Tibial nerve (tissue), 4 donors: Measurements from ENCODE around the gene PODXL. TPM values are rescaled to one million over a fixed set of nuclear protein-coding genes. Genes with fewer than 3 reads are reported as not detected.

Experiments
- DNase-seq, 2 donors: peaks; one replicate each; pipeline ENCODE4 v3.0.0-alpha.2; 2019; ENCODE audit warnings: low spot score in 2 of 2
- H3K27ac ChIP-seq, 4 donors: fragments of 200-600 bp; sonication (generic) in 3 of 4; one replicate each; pipeline ENCODE4 v1.5.1; 2017 to 2019; ENCODE audit warnings: mild to moderate bottlenecking in 1 of 4
- H3K27me3 ChIP-seq, 2 donors: fragments of 200-600 bp; sonication (generic) in 1 of 2; one replicate each; pipeline versions ENCODE4 v1.5.1 to v1.6.0; 2017 to 2019
- H3K36me3 ChIP-seq, 3 donors: fragments of 200-600 bp; sonication (generic); one replicate each; pipeline ENCODE4 v1.5.1; 2018 to 2019
- H3K4me1 ChIP-seq, 4 donors: fragments of 200-600 bp; sonication (generic) in 3 of 4; one replicate each; pipeline ENCODE4 v1.5.1; 2017 to 2019
- H3K4me3 ChIP-seq, 4 donors: fragments of 200-600 bp; sonication (generic) in 3 of 4; one replicate each; pipeline ENCODE4 v1.5.1; 2017 to 2019; ENCODE audit warnings: mild to moderate bottlenecking in 1 of 4, moderate library complexity in 1 of 4
- H3K9me3 ChIP-seq, 4 donors: fragments of 200-600 bp; sonication (generic) in 3 of 4; one replicate each; pipeline ENCODE4 v1.5.1; 2017 to 2019
- CTCF ChIP-seq, 5 experiments: fragments of 200-600 bp in 3 of 5; fragments of 450-650 bp in 2 of 5; sonication (generic) in 3 of 5; IDR thresholded peaks; one replicate each; pipeline ENCODE4 v1.5.1; 2016 to 2019; ENCODE audit warnings: antibody characterized with exemption in 5 of 5, mild to moderate bottlenecking in 3 of 5, moderate library complexity in 2 of 5
- EP300 ChIP-seq, 2 donors: sonication (generic); formaldehyde crosslinking; IDR thresholded peaks; one replicate each; pipeline ENCODE4 v1.6.1; 2017; ENCODE audit warnings: antibody characterized with exemption in 2 of 2, mild to moderate bottlenecking in 1 of 2
- POLR2A ChIP-seq, 2 donors: fragments of 450-650 bp; IDR thresholded peaks; one replicate each; pipeline ENCODE4 v1.6.1; 2017; ENCODE audit warnings: antibody characterized with exemption in 2 of 2, mild to moderate bottlenecking in 2 of 2, moderate library complexity in 2 of 2
- WGBS, 2 donors: methylation state at CpG; one replicate each; pipeline ENCODE4 v1.1.5; 2018; 5-methylcytosine and 5-hydroxymethylcytosine counted together
- total RNA-seq, 4 donors: library from RNA; depleted of rRNA; stranded (reverse); fragments of >200 nt; gene quantifications; one replicate each; pipeline ENCODE4 v1.1.0, GENCODE V29; 2016

Gene PODXL
- total RNA-seq, 4 donors from 2014 or later, result 12.1 to 40.8 (median 34.3) TPM

GRCh38 chr7:131495669-131496498 lies 60.5 kb downstream of the PODXL start:
- 80 to 91% methylated on average over 7 of the region's 7 CpGs for whole genome bisulfite sequencing, 2 donors

GRCh38 chr7:131494182-131494581 lies 62.2 kb downstream of the PODXL start:
- H3K9me3 ChIP-seq, result no peaks in the 10 kb centered on the region
- H3K27me3 ChIP-seq, result no peaks in the 10 kb centered on the region
- H3K4me1 ChIP-seq, result peaks cover 0 to 24% (median 6%) of the 10 kb centered on the region in 4 donors
- no peak overlapping the region for H3K4me3 ChIP-seq
- no peak overlapping the region for H3K27ac ChIP-seq
- TF ChIP-seq POLR2A (IDR thresholded peaks at IDR 0.05) (no peak), EP300 (IDR thresholded peaks at IDR 0.05) (no peak), CTCF (IDR thresholded peaks at IDR 0.05) (no peak)
- H3K36me3 ChIP-seq, result peaks cover 0 to 26% (median 0%) of the 10 kb centered on the region in 3 donors
- WGBS, 2 donors, result 89 to 94% methylated on average over 2 of the region's 2 CpGs
- no peak for DNase-seq

More at GRCh38 chr7:131495669-131496498, 60.5 kb downstream of the PODXL start:
- peaks cover 0 to 26% (median 0%) of the 10 kb centered on the region in 3 donors for H3K36me3 ChIP-seq
- TF ChIP-seq CTCF (IDR thresholded peaks at IDR 0.05) (no peak), POLR2A (IDR thresholded peaks at IDR 0.05) (no peak), EP300 (IDR thresholded peaks at IDR 0.05) (no peak)
- DNase-seq, result no peak
- no peaks in the 10 kb centered on the region for H3K27me3 ChIP-seq
- H3K9me3 ChIP-seq, result no peaks in the 10 kb centered on the region
- H3K4me3 ChIP-seq, result no peak overlapping the region
- no peak overlapping the region for H3K27ac ChIP-seq
- H3K4me1 ChIP-seq, result peaks cover 0 to 24% (median 6%) of the 10 kb centered on the region in 4 donors

- H3K36me3 ChIP-seq, result peaks cover 0 to 25% (median 0%) of the 10 kb centered on the region in 3 donors
- no peak for DNase-seq
- H3K27me3 ChIP-seq, result no peaks in the 10 kb centered on the region
- peaks cover 0 to 23% (median 6%) of the 10 kb centered on the region in 4 donors for H3K4me1 ChIP-seq
- no peak overlapping the region for H3K4me3 ChIP-seq
- no peak for TF ChIP-seq EP300 (IDR thresholded peaks at IDR 0.05)
- TF ChIP-seq CTCF (IDR thresholded peaks at IDR 0.05), result no peak
- TF ChIP-seq POLR2A (IDR thresholded peaks at IDR 0.05), result no peak
- H3K27ac ChIP-seq, result peak overlapping the region in 2 of 4 donors; percentile 2 to 15
- no peaks in the 10 kb centered on the region for H3K9me3 ChIP-seq
Observed at GRCh38 chr7:131493581-131493980, 62.8 kb downstream of the PODXL start.

GRCh38 chr7:131493081-131493480 lies 63.3 kb downstream of the PODXL start:
- DNase-seq, result no peak
- no peaks in the 10 kb centered on the region for H3K9me3 ChIP-seq
- peak overlapping the region in 2 of 4 donors; percentile 2 to 15 for H3K27ac ChIP-seq
- WGBS, 2 donors, result 57 to 66% methylated on average over 2 of the region's 2 CpGs
- H3K36me3 ChIP-seq, result peaks cover 0 to 20% (median 0%) of the 10 kb centered on the region in 3 donors
- no peak overlapping the region for H3K4me3 ChIP-seq
- TF ChIP-seq CTCF (IDR thresholded peaks at IDR 0.05) (no peak), POLR2A (IDR thresholded peaks at IDR 0.05) (no peak), EP300 (IDR thresholded peaks at IDR 0.05) (no peak)
- H3K27me3 ChIP-seq, result no peaks in the 10 kb centered on the region
- peaks cover 0 to 18% (median 5%) of the 10 kb centered on the region in 4 donors for H3K4me1 ChIP-seq

GRCh38 chr7:131489881-131490280 lies 66.5 kb downstream of the PODXL start:
- no peak overlapping the region for H3K4me3 ChIP-seq
- 96 to 98% methylated on average over 4 of the region's 4 CpGs for WGBS, 2 donors
- no peaks in the 10 kb centered on the region for H3K9me3 ChIP-seq
- no peak for DNase-seq
- H3K36me3 ChIP-seq, result peaks cover 0 to 3% (median 0%) of the 10 kb centered on the region in 3 donors
- no peak overlapping the region for H3K27ac ChIP-seq
- no peaks in the 10 kb centered on the region for H3K27me3 ChIP-seq
- no peak for TF ChIP-seq CTCF (IDR thresholded peaks at IDR 0.05)
- TF ChIP-seq POLR2A (IDR thresholded peaks at IDR 0.05), result no peak
- no peak for TF ChIP-seq EP300 (IDR thresholded peaks at IDR 0.05)
- H3K4me1 ChIP-seq, result peaks cover 0 to 29% (median 3%) of the 10 kb centered on the region in 4 donors
